Sigmoid colon (tissue), 4 donors: ENCODE measurements around the gene SCART1.

Experiments used
- CTCF ChIP-seq, 4 experiments: fragments of 450-650 bp in 3 of 4; fragments of 200-600 bp in 1 of 4; IDR thresholded peaks; one replicate each; pipeline ENCODE4 v1.5.1; 2016 to 2019; ENCODE audit warnings: antibody characterized with exemption in 4 of 4, mild to moderate bottlenecking in 3 of 4, moderate library complexity in 2 of 4
- EP300 ChIP-seq, 4 donors: sonication (generic); formaldehyde crosslinking; IDR thresholded peaks; one replicate each; pipeline ENCODE4 v1.6.1; 2017; ENCODE audit warnings: antibody characterized with exemption in 4 of 4
- POLR2A ChIP-seq, 2 donors: fragments of 450-650 bp; IDR thresholded peaks; one replicate each; pipeline ENCODE4 v1.6.1; 2016; ENCODE audit warnings: antibody characterized with exemption in 2 of 2, mild to moderate bottlenecking in 2 of 2, moderate library complexity in 2 of 2
- POLR2AphosphoS5 ChIP-seq, 4 donors: sonication (generic); formaldehyde crosslinking; IDR thresholded peaks; one replicate each; pipeline ENCODE4 v1.6.1; 2017; ENCODE audit warnings: antibody characterized with exemption in 4 of 4

- TF ChIP-seq CTCF (IDR thresholded peaks at IDR 0.05) (no peak), POLR2A (IDR thresholded peaks at IDR 0.05) (no peak), EP300 (IDR thresholded peaks at IDR 0.05) (no peak), POLR2AphosphoS5 (IDR thresholded peaks at IDR 0.05) (no peak)
Measured at GRCh38 chr10:133448120-133448519, 5.6 kb upstream of the SCART1 start.
